HG03159 (cell line): Measurements from ENCODE around the gene ETV6.
A peak's percentile ranks its signal among the peaks of the same experiment; 100 is the strongest.

Source experiments
- ATAC-seq: cut with Tn5 transposase; IDR thresholded peaks from one replicate; pipeline ENCODE4 v1.9.1; 2021; ENCODE audit warnings: mild to moderate bottlenecking, moderate library complexity; ENCODE audit not compliant: unreplicated experiment

ETV6 gene

DNA sequence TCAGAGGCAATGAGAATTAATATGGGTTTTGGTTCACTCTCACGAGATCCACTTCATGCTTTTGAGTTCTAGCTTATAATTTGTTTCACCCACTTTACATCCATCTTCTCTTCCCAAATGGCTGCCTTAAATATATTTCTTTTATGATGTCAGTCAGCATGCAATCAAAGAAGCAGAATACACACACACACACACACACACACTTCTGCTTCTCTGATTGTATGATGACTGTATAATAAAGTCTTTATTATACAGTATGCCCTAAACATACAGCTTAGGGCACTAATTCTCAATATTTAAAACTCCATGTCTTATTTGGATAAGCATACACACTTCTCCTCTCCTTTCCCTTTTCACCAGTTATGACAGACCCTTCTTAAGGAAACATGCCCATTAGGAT, 6.7 kb upstream of the ETV6 start:
- ATAC-seq, result no peak

- no peak for ATAC-seq
Measured at GRCh38 chr12:11645391-11645790, 4.1 kb upstream of the ETV6 start.

DNA sequence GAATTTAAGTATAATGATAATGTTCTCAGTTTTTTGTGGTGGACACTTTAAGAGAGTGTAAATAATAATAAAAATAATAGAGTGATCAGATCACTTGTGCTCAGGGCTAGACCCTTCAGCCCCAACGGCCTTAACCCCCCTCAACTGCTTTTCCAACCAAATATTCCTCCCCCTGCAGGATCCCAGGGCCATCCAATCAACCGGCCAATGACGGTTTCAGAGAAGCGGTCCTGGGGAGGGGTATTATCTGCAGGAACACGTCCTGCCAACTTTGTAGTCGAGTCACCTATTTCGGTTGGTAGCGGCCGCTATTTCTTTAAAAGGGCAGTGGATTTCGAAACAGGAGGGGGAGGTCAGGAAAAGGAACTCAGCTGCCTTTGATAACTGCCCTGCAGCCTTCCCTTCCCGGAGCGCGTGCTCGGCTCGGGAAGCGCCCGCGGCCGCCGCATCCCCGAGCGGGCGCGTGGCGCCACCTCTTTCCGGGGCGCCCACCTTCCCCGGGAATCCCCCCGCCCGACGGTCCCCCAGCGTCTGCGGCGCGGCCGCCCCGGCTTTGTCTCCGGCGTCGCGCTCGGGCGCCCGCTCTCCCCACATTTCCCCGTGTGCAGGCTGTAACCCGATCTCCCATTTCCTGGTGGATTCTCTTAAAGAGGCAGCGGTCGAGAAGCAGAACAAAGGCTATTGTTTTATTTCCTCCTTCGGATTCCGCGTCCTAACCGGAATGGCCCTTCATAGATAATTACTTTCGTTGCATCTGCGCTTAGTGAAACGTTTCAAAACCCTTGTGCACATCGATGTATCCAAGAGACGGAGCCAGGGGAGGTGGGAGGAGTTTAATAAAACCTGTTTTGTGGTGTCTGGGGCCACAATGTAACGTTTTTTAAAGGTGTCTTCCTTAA, 711 bp upstream of the ETV6 start:
- ATAC-seq, result peak; percentile 34

GRCh38 chr12:11650286-11651281, 1.1 kb downstream of the ETV6 start:
- ATAC-seq, result no peak

DNA sequence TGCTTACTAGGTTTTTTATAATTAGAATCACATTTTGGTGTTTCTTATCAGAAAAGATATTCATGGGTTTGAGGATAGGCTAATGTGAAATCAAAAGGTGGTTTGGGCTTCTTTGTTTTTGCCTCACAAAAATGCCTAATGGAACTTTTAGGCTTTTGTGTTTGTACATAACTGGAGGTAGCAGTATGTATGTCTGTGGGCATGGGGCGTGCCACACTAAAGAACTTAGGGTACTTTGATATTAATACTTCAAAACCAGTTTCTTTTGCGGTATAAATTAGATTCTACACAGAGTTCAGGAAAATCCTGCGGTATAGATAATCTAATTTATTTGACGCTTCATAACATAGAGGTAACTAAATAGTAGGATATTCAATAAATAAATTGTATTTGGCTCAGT, 1.9 kb downstream of the ETV6 start:
- no peak for ATAC-seq

DNA sequence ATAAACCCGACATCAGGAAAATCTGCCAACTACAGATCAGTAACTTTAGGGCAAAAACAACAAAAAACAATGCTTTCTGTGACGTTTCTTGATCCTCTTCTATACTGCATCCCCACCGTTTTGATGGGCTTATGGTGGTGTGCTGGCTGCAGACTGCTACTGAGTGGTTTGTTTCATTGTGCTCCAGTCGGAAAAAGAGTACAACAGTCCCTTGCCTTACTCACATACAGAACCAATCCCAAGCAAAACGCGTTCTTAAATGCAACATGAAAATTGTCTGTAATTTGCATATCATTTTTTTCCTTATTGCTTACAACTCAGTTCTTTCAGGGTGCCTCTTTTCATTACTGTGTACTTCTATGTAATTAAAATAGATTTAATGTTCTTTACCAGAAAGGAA, 2.3 kb downstream of the ETV6 start:
- no peak for ATAC-seq

DNA sequence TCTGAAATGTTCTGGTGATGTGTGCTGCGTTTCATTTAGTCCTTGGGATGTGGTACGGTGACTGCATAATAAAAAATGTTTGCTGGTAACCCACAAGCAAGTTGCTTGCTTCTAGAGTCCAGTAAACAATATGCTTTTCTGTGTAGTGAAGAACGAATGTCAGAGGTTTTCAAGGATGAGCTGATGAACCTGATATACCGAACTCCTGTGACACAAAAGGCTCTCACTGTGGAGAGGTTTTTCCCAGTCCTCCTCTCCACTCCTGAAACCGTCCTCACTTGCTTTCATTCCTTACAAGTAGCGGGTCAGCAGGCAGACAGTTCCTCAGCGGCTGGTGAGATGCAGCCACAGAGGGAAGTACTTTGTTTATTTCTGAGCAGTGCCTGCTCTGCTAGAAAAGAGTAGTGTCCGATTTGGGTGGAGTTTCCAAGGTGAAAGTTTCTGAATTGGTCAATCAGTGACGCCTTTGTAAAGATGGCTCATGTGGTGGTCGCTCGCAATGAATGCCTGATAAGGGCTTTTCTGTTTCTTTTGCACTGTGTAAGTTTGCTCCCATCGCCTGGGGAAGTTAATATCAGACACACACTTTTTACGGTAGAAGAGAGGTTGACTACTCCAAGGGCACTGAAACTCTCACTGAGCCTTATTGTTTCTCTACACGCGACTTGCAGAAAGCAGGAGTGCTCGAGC, 3.0 kb downstream of the ETV6 start:
- no peak for ATAC-seq

DNA sequence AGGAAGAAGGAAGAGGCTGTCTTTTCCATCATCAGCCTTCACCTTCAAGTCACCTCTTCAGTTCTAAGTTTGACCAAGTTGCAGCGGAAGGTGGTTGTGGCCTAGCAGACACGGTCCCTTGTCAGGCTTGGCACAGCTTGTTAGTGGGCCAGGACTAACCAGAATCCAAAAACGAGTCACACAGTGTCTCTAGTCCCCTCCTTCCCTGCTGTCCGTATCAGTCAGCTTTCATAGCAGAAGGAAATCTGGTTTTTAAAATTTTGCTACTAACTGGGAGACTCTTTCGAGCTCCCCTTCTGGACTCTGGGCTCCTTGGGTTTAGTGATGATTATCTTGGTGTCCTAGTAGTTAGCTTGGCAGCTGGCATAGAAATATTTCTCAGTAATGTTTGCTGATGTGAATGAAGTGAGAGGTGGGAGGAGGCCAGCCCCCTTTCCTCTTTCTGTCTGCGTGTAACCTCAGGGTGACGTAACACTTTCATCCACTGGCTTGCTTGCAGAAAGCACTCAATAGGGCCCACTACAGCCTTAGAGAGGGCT, 3.8 kb downstream of the ETV6 start:
- ATAC-seq, result no peak

DNA sequence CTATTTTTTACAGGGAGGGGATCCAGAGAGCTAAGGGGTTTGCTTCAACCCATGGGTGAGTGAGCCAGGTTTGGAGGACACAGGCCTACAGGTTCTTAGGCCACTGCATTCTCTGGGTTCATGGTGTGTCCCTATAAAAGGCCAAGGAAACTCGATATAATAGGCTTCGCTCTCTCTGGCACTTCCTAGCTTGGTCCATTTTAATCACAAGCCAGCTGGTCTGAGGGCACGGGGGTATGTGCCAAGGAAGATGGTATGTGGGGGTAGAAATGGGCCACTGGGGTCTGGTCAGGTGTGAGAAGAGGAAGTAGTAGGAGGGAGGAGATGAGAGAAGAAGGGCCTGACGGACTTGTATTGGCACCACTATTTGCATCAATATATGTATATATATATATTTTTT, 4.9 kb downstream of the ETV6 start:
- ATAC-seq, result no peak

DNA sequence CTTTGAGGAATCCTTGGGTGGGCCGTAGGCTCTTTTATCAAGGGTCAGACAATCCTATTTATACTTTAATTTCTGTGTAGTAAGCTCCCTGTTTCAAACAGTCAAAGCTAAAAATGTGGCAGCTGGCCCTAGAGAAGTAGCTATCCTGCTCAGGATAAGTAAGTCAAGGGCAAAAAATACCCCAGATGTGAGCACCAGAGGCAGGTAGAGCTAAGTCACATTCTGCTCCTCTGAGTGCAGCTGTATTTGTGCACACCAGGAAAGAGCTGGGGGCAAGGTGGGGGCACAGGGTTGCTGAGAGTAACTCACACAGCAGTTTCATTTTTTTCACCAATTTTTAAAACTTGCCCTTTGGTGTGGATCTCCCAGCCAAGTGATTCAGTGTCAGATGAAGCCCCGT, 5.3 kb downstream of the ETV6 start:
- no peak for ATAC-seq

- no peak for ATAC-seq
Measured at GRCh38 chr12:11655842-11656241, 6.4 kb downstream of the ETV6 start.

GRCh38 chr12:11656550-11656949, 7.1 kb downstream of the ETV6 start:
- ATAC-seq, result no peak

DNA sequence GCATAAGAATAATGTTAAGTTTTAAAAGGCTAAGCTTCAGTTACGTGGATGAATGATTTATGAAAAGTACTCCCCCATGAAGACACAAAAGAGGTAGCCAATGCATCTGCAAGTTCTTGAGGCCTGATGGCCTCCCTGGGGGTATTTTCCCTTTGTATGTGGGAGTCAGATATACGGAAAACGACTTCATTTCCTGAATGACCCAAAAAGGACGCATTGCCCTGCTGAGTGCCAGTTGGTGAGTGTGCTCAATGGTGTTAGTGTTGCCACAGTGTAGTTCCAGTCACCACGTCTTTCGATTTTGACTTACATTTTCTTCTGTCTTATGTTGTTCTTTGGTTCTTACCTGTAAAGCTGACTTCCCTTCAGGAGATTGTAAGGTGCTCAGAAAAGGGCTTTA, 8.0 kb downstream of the ETV6 start:
- no peak for ATAC-seq

DNA sequence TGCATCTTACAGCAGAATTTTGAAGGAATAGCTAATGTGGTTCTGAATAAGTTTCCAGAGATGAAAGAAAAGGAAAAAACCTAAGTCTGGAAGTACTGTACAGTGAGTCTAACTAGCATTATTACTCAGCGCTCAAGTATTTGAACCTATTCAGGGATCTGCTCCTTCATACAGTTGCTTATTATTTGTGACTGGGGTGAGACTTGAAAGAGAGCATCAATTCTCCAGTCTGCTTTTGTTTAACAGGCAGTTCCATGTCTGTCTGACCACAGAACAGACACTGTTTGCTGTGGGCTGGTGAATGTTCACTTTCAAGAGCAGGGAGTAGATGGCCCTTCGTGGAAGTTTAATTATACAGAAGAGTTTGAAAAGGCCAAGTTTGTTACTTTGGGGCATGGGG, 9.3 kb downstream of the ETV6 start:
- no peak for ATAC-seq

DNA sequence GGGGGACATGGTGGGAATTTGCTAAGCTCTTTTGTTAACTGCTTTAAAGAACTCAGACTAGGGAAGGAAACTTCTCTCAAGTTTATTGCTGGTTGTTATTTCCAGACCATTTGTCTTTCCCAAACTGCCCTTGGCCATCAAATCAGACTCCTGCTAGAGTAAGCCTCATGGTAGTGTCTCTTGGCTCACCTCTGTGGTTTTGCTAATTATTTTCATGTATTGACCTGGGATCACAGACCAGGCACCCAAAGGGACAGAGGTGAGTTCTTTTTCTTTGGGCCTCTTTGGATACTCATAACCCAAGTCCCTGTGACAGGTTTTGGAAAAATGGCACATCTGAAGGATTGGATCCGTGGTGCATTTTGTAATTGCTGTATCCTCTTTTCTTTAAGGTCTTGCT, 11.2 kb downstream of the ETV6 start:
- ATAC-seq, result no peak

DNA sequence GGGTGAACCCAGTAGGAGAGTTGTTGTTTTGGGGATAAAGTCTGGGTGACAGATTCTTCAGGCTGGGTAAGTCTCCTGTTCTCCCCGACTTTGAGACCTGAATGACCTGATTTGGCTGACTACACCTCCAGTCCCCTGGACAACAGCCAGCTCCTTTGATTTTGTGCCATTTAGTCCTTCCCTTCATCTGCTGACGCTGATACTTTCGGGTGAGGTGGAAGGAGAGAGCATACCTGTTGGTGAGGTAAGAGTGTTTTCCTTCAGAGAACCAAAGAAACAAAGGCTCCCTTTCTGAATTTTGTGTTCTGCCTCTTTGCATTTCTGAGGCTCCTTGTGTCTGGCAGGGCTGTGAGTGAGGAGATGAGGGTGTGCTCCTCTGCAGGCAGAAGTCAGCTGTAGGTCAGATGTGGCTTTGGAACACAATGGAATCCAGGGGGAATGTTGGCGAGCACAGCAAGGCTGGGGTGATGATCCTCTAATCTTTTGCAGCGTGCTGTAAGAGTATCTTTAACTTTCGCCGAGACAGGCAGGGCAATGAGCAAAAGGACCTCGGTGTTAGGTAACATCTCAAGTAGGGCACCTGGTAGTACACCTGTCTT, 12.1 kb downstream of the ETV6 start:
- ATAC-seq, result no peak

- no peak for ATAC-seq
Measured at GRCh38 chr12:11662369-11662768, 12.9 kb downstream of the ETV6 start.

DNA sequence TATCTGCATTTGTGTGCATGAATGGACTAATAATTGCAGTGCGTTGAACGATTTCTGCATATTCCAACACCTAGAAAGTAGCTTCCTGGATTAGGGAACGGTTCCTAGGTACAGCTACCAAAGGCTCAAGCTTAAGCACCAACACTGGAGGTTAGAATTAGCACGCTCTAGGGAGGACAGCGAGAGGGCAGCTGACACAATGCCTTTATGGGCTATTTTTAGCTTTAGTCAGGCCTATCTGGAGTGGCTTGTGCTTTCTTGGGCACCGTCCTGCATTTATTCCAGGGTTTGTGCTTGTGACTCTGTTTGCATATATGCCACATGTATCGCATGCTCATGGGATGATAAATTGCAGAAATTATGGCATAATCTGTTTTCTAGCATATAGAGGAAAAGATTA, 13.7 kb downstream of the ETV6 start:
- no peak for ATAC-seq

DNA sequence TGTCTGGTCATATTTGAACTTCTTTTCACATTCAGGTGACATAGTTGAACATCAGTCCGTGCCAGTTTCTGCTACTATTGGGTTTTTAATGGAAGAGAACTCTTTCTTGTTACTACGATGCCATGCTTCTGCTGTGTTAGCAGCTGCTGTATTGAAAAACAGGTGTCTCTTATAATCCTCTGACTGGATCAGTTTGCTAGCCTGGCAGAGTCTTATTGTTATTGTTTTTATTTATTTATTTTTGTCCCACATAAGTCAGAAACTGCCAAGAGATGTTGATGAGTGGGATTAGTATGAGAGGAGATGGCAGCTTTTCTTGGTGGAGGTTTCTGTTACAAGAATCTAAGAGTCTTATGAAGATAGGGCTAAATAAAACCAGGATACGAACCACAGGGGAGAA, 14.6 kb downstream of the ETV6 start:
- ATAC-seq, result no peak
